Mesothelial cell of epicardium (in vitro differentiated cells): ENCODE measurements around the gene BRF1. TPM values are rescaled to one million over a fixed set of nuclear protein-coding genes. Genes with fewer than 3 reads are reported as not detected.

Experiments used
- DNase-seq, 2 experiments: peaks; one replicate each; pipeline ENCODE4 v3.0.0; 2021; ENCODE audit warnings: low spot score in 2 of 2; ENCODE audit not compliant: unreplicated experiment in 2 of 2
- H3K27ac Mint-ChIP-seq: 2 replicates; pipeline ENCODE4 v1.8.0; 2021; ENCODE audit warnings: mixed read lengths
- H3K27me3 Mint-ChIP-seq: 2 replicates; pipeline ENCODE4 v1.8.0; 2021; ENCODE audit warnings: low read depth, mixed read lengths
- H3K36me3 Mint-ChIP-seq: 2 replicates; pipeline ENCODE4 v1.8.0; 2021; ENCODE audit warnings: mixed read lengths
- H3K4me1 Mint-ChIP-seq: 2 replicates; pipeline ENCODE4 v1.8.0; 2021; ENCODE audit warnings: mixed read lengths
- H3K4me3 Mint-ChIP-seq: 2 replicates; pipeline ENCODE4 v1.8.0; 2021; ENCODE audit warnings: mild to moderate bottlenecking, moderate library complexity, mixed read lengths
- H3K9me3 Mint-ChIP-seq: 2 replicates; pipeline ENCODE4 v1.8.0; 2021; ENCODE audit warnings: mixed read lengths
- total RNA-seq: library from RNA; stranded (reverse); gene quantifications from 3 replicates; pipeline ENCODE4 v1.2.1, GENCODE V29; 2021
- TF ChIP-seq, protein P1 (sequence below): fragments of 200-600 bp; sonication (generic); IDR thresholded peaks from one replicate; pipeline ENCODE4 v1.5.0; 2021; ENCODE audit warnings: antibody characterized with exemption; ENCODE audit not compliant: unreplicated experiment

BRF1 gene
- total RNA-seq, 1 donor from 2014 or later, result 78.6 TPM

DNA sequence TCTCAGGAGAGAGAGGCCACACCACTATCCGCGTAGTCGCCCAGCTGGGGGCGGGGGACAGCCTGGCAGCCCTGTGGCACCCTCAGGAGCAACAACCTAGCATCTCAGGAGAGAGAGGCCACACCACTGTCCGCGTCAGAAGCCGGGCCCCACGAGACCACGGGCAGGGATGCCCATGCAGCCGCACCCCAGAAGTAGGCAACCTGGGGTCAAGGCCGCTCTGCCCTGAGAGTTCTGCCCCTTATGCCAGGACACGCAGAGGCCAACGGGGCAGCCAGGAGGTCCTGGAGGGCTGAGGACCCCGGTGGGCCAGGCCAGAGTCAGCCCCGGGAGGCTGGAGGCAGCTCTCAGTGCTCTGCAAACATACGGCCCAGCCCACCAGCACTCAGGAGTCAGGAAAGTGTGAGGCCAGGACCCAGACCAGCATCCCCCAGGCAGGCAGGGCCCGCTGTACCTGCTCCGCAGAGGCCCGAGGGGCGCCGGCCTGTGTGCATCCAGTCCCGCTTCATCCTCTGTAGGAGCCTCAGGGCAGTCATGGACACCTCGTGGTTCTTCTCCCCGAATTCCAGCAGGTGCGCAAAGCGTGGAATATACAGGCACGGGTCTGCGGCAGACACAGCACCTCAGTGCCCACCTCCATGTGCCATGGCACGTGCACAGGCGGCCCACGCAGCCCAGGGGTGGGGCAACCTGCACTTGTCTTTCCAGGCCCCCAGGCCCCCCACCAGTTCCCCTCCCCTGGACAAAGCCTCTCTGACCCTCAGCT, 59.8 kb downstream of the BRF1 start:
- peaks cover 4% of the 10 kb centered on the region for H3K4me1 Mint-ChIP-seq

DNA sequence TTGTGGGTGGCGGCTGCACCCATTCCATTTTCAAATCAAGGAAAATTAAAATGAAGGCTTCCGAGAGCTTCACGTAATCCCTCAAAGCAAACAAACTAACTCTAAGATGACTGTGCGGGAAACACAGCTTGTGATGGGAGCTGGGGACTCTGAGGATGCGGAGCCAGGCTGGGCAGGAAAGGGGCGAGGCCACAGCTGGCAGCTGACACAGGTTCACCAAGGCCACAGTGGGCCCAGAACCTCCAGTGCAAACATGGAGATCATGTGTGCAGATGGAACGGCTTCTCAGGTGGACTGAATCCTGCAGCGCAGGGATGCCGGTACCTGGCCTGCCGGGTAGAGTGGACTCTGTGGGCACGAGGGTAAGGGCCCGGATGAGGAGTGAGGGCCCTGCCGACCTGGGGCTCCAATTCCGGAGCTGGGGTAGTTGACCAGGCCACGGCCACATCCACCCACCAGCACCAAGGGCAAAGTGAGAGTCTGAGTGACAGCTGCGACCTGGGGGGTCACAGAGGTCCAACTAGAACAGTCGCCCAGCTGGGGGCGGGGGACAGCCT, 71.6 kb downstream of the BRF1 start:
- H3K9me3 Mint-ChIP-seq, result no peaks in the 10 kb centered on the region
- peaks cover 4% of the 10 kb centered on the region for H3K4me1 Mint-ChIP-seq
- TF ChIP-seq, protein P1, sequence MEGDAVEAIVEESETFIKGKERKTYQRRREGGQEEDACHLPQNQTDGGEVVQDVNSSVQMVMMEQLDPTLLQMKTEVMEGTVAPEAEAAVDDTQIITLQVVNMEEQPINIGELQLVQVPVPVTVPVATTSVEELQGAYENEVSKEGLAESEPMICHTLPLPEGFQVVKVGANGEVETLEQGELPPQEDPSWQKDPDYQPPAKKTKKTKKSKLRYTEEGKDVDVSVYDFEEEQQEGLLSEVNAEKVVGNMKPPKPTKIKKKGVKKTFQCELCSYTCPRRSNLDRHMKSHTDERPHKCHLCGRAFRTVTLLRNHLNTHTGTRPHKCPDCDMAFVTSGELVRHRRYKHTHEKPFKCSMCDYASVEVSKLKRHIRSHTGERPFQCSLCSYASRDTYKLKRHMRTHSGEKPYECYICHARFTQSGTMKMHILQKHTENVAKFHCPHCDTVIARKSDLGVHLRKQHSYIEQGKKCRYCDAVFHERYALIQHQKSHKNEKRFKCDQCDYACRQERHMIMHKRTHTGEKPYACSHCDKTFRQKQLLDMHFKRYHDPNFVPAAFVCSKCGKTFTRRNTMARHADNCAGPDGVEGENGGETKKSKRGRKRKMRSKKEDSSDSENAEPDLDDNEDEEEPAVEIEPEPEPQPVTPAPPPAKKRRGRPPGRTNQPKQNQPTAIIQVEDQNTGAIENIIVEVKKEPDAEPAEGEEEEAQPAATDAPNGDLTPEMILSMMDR, result no peak
- no peaks in the 10 kb centered on the region for H3K27me3 Mint-ChIP-seq
- no peak overlapping the region for H3K27ac Mint-ChIP-seq
- DNase-seq, result no peak
- peaks cover 14% of the 10 kb centered on the region for H3K36me3 Mint-ChIP-seq
- H3K4me3 Mint-ChIP-seq, result no peak overlapping the region

More for the DNA sequence above, 59.8 kb downstream of the BRF1 start:
- TF ChIP-seq, protein P1, result no peak
- no peak for DNase-seq
- no peak overlapping the region for H3K4me3 Mint-ChIP-seq
- peaks cover 14% of the 10 kb centered on the region for H3K36me3 Mint-ChIP-seq
- H3K9me3 Mint-ChIP-seq, result no peaks in the 10 kb centered on the region
- no peaks in the 10 kb centered on the region for H3K27me3 Mint-ChIP-seq
- no peak overlapping the region for H3K27ac Mint-ChIP-seq

DNA sequence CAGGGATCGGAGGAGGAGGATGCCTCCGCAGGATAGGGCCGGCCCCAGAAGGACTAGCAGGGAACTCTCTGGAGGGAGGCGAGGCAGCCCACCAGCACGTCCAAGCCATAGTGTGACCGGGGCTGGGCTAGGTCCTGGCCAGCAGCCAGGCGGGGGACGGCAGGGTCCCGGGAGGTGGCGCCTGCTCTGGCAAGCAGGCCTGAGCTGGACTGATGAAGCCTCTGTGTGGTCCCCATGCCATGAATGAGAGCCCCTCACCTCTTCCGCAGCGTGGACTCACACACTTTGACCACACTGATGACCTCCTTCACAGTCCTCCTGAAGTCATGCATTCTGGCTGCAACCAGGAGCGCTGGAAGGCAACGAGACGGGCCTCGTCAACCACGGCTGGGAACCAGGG, 72.2 kb downstream of the BRF1 start:
- no peak for DNase-seq
- Mint-ChIP-seq H3K36me3 (peaks cover 19% of the 10 kb centered on the region), H3K9me3 (no peaks in the 10 kb centered on the region), H3K27ac (no peak overlapping the region), H3K27me3 (no peaks in the 10 kb centered on the region), H3K4me3 (no peak overlapping the region), H3K4me1 (peaks cover 4% of the 10 kb centered on the region)
- TF ChIP-seq, protein P1, result no peak

DNA sequence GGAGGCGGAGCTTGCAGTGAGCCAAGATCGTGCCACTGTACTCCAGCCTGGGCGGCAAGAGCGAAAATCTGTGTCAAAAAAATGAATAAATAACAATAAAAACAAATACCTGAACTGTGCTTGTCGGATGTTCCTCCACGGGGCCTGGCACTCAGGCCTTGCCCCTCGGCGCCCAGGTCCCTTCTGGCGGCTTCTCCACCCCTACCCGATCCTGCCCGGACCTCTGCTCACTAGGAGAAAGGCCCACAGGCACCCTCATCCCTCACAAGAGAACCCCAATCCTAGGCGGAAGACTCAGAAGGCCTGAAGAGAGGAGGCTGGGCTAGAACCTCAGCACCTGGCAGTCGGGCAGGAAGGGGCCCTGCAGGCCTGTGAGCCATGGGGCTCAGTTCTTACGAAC, 73.5 kb downstream of the BRF1 start:
- no peak for DNase-seq
- Mint-ChIP-seq H3K36me3 (peaks cover 26% of the 10 kb centered on the region), H3K27ac (no peak overlapping the region), H3K4me3 (no peak overlapping the region), H3K27me3 (no peaks in the 10 kb centered on the region), H3K4me1 (peaks cover 4% of the 10 kb centered on the region), H3K9me3 (no peaks in the 10 kb centered on the region)
- TF ChIP-seq, protein P1, result no peak

DNA sequence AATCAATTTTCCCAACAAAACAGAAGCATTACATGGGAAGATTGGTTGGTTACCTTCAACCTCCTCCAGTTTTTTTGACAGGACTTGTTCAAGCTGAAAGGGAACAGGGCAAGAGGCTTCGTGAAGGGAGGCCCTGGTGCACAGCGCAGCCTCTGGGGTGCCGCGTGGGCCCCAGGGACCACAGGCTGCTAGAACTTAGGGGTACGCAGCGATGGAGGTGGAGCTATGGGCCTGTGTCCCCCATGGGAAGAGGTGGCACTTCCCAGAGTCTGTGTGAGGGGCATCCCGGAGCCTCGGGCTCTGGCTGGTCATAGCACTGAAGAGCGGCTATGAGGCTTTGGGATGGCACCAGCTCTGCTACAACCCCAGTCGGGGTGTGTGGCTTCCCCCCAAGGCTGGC, 74.6 kb downstream of the BRF1 start:
- peaks cover 11% of the 10 kb centered on the region for H3K4me1 Mint-ChIP-seq
- H3K27ac Mint-ChIP-seq, result no peak overlapping the region
- H3K4me3 Mint-ChIP-seq, result no peak overlapping the region
- no peaks in the 10 kb centered on the region for H3K27me3 Mint-ChIP-seq
- H3K9me3 Mint-ChIP-seq, result no peaks in the 10 kb centered on the region
- TF ChIP-seq, protein P1, result no peak
- H3K36me3 Mint-ChIP-seq, result peaks cover 32% of the 10 kb centered on the region
- DNase-seq, result no peak
